Upper lobe of left lung (tissue), 4 donors: ENCODE data around the gene SCAF11.

Experiments used
- EP300 ChIP-seq, 4 donors: sonication (generic); formaldehyde crosslinking; IDR thresholded peaks; one replicate each; pipeline ENCODE4 v1.5.1; 2017; ENCODE audit warnings: antibody characterized with exemption in 4 of 4, control low read depth in 2 of 4
- POLR2A ChIP-seq, 4 donors: fragments of 450-650 bp; IDR thresholded peaks; one replicate each; pipeline ENCODE4 v1.5.1; 2016 to 2017; ENCODE audit warnings: antibody characterized with exemption in 4 of 4, mild to moderate bottlenecking in 2 of 4
- TF ChIP-seq, protein P1 (sequence below), 6 experiments: fragments of 450-650 bp in 4 of 6; fragments of 200-600 bp in 2 of 6; sonication (generic) in 2 of 6; IDR thresholded peaks; one replicate each; pipeline ENCODE4 v1.5.1; 2016 to 2019; ENCODE audit warnings: antibody characterized with exemption in 6 of 6

DNA sequence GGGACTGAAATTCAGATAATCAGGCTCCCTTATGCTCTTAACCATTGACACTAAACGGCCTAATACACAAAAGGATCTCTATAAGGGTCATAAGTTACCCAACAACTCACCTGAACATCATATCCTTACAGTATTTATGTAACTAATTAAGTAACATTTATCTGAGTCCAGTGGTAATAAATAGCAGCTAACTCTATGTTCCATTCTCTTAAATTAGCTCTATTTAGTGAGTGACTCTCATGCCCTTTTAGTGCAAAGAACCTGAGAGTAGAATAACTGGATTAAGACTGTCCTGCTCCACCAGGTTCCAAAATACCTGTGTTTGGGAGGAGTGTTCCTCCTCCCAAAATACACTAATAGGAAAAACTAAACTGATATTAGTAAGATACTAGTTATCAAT, 9.8 kb downstream of the SCAF11 start:
- TF ChIP-seq EP300 (IDR thresholded peaks at IDR 0.05) (no peak), POLR2A (IDR thresholded peaks at IDR 0.05) (no peak)
- TF ChIP-seq, protein P1, sequence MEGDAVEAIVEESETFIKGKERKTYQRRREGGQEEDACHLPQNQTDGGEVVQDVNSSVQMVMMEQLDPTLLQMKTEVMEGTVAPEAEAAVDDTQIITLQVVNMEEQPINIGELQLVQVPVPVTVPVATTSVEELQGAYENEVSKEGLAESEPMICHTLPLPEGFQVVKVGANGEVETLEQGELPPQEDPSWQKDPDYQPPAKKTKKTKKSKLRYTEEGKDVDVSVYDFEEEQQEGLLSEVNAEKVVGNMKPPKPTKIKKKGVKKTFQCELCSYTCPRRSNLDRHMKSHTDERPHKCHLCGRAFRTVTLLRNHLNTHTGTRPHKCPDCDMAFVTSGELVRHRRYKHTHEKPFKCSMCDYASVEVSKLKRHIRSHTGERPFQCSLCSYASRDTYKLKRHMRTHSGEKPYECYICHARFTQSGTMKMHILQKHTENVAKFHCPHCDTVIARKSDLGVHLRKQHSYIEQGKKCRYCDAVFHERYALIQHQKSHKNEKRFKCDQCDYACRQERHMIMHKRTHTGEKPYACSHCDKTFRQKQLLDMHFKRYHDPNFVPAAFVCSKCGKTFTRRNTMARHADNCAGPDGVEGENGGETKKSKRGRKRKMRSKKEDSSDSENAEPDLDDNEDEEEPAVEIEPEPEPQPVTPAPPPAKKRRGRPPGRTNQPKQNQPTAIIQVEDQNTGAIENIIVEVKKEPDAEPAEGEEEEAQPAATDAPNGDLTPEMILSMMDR (IDR thresholded peaks at IDR 0.05): no peak
